ENCODE data around the gene DXO.

- TF ChIP-seq POLR2A (IDR thresholded peaks at IDR 0.05; ENCODE audit: low read depth, low read length) (no peak), POU2F2 (IDR thresholded peaks at IDR 0.05; ENCODE audit: low read depth, low read length) (no peak), POLR2AphosphoS5 (IDR thresholded peaks at IDR 0.05; ENCODE audit: low read depth, low read length) (no peak)
Measured at GRCh38 chr6:31935021-31935420, 36.9 kb downstream of the DXO start.

All from GM12891 (cell line).